Prostate gland (tissue), 2 donors: ENCODE data around the gene ULK4. TPM values are rescaled to one million over a fixed set of nuclear protein-coding genes. Genes with fewer than 3 reads are reported as not detected.

Experiments
- DNase-seq: peaks from one replicate; pipeline ENCODE4 v3.0.0-alpha.2; 2019; ENCODE audit warnings: low spot score
- H3K27ac ChIP-seq, 2 donors: fragments of 200-600 bp; sonication (generic); 2 replicates each; pipeline ENCODE4 v1.5.1; 2017 to 2019
- H3K27me3 ChIP-seq: fragments of 200-600 bp; sonication (generic); replicated peaks from 2 replicates; pipeline ENCODE4 v1.5.1; 2019; ENCODE audit not compliant: insufficient read depth
- H3K36me3 ChIP-seq, 2 donors: fragments of 200-600 bp; sonication (generic); 1 replicate in 1 of 2; 2 replicates in 1 of 2; pipeline versions ENCODE4 v1.5.1 to v1.8.1; 2017 to 2019
- H3K4me1 ChIP-seq: fragments of 200-600 bp; sonication (generic); replicated peaks from 2 replicates; pipeline ENCODE4 v1.5.1; 2019
- H3K4me3 ChIP-seq, 2 donors: fragments of 200-600 bp; sonication (generic); 2 replicates each; pipeline ENCODE4 v1.5.1; 2017 to 2019
- H3K9me3 ChIP-seq: fragments of 200-600 bp; sonication (generic); 2 replicates; pipeline ENCODE4 v1.5.1; 2017
- CTCF ChIP-seq, 4 experiments: fragments of 200-600 bp in 2 of 4; fragments of 450-650 bp in 2 of 4; sonication (generic) in 2 of 4; IDR thresholded peaks; 1 replicate in 3 of 4; 2 replicates in 1 of 4; pipeline ENCODE4 v1.5.1; 2016 to 2019; ENCODE audit warnings: antibody characterized with exemption in 4 of 4, mild to moderate bottlenecking in 2 of 4, moderate library complexity in 2 of 4
- POLR2A ChIP-seq: fragments of 450-650 bp; IDR thresholded peaks from one replicate; pipeline ENCODE4 v1.6.1; 2016; ENCODE audit warnings: antibody characterized with exemption, mild to moderate bottlenecking
- POLR2AphosphoS5 ChIP-seq: sonication (generic); formaldehyde crosslinking; IDR thresholded peaks from one replicate; pipeline ENCODE4 v1.6.1; 2017; ENCODE audit warnings: antibody characterized with exemption
- WGBS: methylation state at CpG from one replicate; pipeline ENCODE4 v1.1.5; 2018; 5-methylcytosine and 5-hydroxymethylcytosine counted together
- intact Hi-C: fragments of 100-400 bp; cut with DNase I; formaldehyde crosslinking; loops from one replicate; pipeline ENCODE4 v1.14.2; 2022
- total RNA-seq, 2 donors: library from RNA; depleted of rRNA; stranded (reverse); fragments of >200 nt; gene quantifications; one replicate each; pipeline ENCODE4 v1.1.0, GENCODE V29; 2016

ULK4 gene
- total RNA-seq, 2 donors from 2014 or later, result 23.1 to 33.7 TPM

GRCh38 chr3:41532976-41533375, 428.9 kb downstream of the ULK4 start:
- Histone ChIP-seq H3K4me1 (no peaks in the 10 kb centered on the region), H3K9me3 (no peaks in the 10 kb centered on the region), H3K4me3 (no peak overlapping the region), H3K27ac (no peak overlapping the region), H3K27me3 (no peaks in the 10 kb centered on the region), H3K36me3 (no peaks in the 10 kb centered on the region)
- DNase-seq, result peak; percentile 66
- WGBS, result 59% methylated on average over 3 of the region's 3 CpGs
- TF ChIP-seq CTCF (IDR thresholded peaks at IDR 0.05) (no peak), POLR2A (no peak), POLR2AphosphoS5 (peak; percentile 73)
- intact Hi-C loops, result no loop called here

DNA sequence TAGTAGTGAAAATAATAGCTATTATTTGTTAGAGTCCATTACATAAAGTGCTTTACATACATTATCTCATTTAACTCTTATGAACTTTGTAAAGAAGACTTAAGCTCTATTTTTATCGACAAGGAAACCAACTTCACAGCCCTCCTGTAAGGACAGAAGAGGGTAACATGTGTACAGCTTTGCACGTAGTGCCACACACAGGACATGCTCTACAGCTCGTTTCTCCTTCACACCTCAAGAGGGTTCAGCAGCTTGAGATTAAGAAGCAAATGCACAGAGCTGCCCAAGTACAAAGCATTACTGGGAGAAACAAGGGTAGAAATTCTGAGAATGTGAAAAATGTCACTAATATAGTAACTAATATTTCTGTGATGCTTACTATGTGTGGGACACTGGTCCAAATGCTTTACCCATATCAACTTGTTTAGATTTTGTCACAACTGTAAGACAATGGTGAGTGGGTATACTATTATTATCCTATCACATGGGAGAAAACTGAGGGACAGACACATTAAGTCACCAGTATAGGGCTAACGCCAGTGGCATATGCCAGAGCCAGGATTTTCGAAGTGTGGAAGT, 434.8 kb downstream of the ULK4 start:
- DNase-seq, result no peak
- no peaks in the 10 kb centered on the region for H3K36me3 ChIP-seq
- no peaks in the 10 kb centered on the region for H3K4me1 ChIP-seq
- no peak overlapping the region for H3K4me3 ChIP-seq
- TF ChIP-seq POLR2AphosphoS5 (no peak), POLR2A (no peak), CTCF (IDR thresholded peaks at IDR 0.05) (no peak)
- 91% methylated on average over 5 of the region's 5 CpGs for WGBS
- H3K27me3 ChIP-seq, result no peaks in the 10 kb centered on the region
- no peaks in the 10 kb centered on the region for H3K9me3 ChIP-seq
- no peak overlapping the region for H3K27ac ChIP-seq
- intact Hi-C loops, result no loop called here

- intact Hi-C loops, result no loop called here
These were observed 436.4 kb downstream of the ULK4 start for GRCh38 chr3:41525303-41526064.

GRCh38 chr3:41523897-41524296, 438.0 kb downstream of the ULK4 start:
- no peak for DNase-seq
- H3K9me3 ChIP-seq, result no peaks in the 10 kb centered on the region
- H3K4me3 ChIP-seq, result no peak overlapping the region
- no peaks in the 10 kb centered on the region for H3K27me3 ChIP-seq
- no peak for TF ChIP-seq CTCF (IDR thresholded peaks at IDR 0.05)
- TF ChIP-seq POLR2AphosphoS5, result no peak
- no peak for TF ChIP-seq POLR2A
- H3K36me3 ChIP-seq, result no peaks in the 10 kb centered on the region
- no peak overlapping the region for H3K27ac ChIP-seq
- intact Hi-C loops, result no loop called here
- 95% methylated on average over 1 of the region's 1 CpG for WGBS
- H3K4me1 ChIP-seq, result no peaks in the 10 kb centered on the region

More at GRCh38 chr3:41525303-41526064, 436.4 kb downstream of the ULK4 start:
- DNase-seq, result no peak
- Histone ChIP-seq H3K4me1 (no peaks in the 10 kb centered on the region), H3K9me3 (no peaks in the 10 kb centered on the region), H3K36me3 (no peaks in the 10 kb centered on the region), H3K4me3 (no peak overlapping the region), H3K27ac (no peak overlapping the region), H3K27me3 (no peaks in the 10 kb centered on the region)
- 88% methylated on average over 6 of the region's 6 CpGs for WGBS
- no peak for TF ChIP-seq POLR2A

DNA sequence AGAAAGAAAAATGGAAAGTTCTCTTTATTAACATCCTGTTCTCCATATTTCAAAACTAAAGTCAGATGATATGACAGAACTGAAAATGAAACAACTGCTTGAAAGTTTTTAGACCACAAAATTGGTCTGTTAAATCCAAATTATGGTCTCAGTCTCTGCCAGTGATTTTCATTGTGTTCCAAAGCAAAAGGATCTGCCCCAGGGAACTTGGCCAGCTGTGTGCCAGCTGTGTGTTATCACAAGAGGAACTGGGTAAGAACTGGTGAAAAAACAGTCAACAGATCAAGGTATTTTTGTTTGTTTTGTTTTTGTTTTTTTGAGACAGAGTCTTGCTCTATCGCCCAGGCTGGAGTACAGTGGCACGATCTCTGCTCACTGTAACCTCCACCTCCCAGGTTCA, 439.3 kb downstream of the ULK4 start:
- H3K27ac ChIP-seq, result no peak overlapping the region
- H3K27me3 ChIP-seq, result no peaks in the 10 kb centered on the region
- WGBS, result 83% methylated on average over 2 of the region's 2 CpGs
- intact Hi-C loops, result no loop called here
- TF ChIP-seq POLR2AphosphoS5 (no peak), CTCF (IDR thresholded peaks at IDR 0.05) (no peak), POLR2A (no peak)
- no peaks in the 10 kb centered on the region for H3K4me1 ChIP-seq
- no peak overlapping the region for H3K4me3 ChIP-seq
- no peaks in the 10 kb centered on the region for H3K9me3 ChIP-seq
- DNase-seq, result no peak
- no peaks in the 10 kb centered on the region for H3K36me3 ChIP-seq
